NCI-H748 treated with DMSO at 0.1 percent for 48 hours (cell line): ENCODE results near the gene EVC.
"Not testable (repeated sequence)": the region's sequence is repeated elsewhere in the genome, so short reads cannot be mapped to it uniquely, and the experiment has no call there.

Experiments used
- DNase-seq: peaks from one replicate; lab custom pipeline; 2025; lab: John Stamatoyannopoulos, UW

The EVC gene

GRCh38 chr4:5708449-5709206 is 2.4 kb upstream of the EVC start, which contains the start of gene EVC2:
Gene EVC2, minus strand, starts transcription at chr4:5708559. Its CDS starts 46 bp downstream, at chr4:5708513.
- no peak for DNase-seq

- no peak for DNase-seq
Observed at GRCh38 chr4:5709207-5709575, 1.8 kb upstream of the EVC start.

GRCh38 chr4:5710065-5710960 is 688 bp upstream of the EVC start:
- DNase-seq = peak; percentile 4

GRCh38 chr4:5711479-5712184 is 631 bp downstream of the EVC start:
- no peak for DNase-seq

GRCh38 chr4:5712517-5712916 is 1.5 kb downstream of the EVC start:
- no peak for DNase-seq

GRCh38 chr4:5712931-5713330 is 1.9 kb downstream of the EVC start:
- no peak for DNase-seq

- no peak for DNase-seq
Observed at GRCh38 chr4:5713861-5714260, 2.9 kb downstream of the EVC start.

- no peak for DNase-seq
Observed at GRCh38 chr4:5715357-5715756, 4.4 kb downstream of the EVC start.

- no peak for DNase-seq
Observed at GRCh38 chr4:5716391-5716790, 5.4 kb downstream of the EVC start.

- no peak for DNase-seq
Observed at GRCh38 chr4:5717449-5718158, 6.6 kb downstream of the EVC start.

GRCh38 chr4:5718411-5718810 is 7.4 kb downstream of the EVC start:
- DNase-seq = no peak

GRCh38 chr4:5719350-5720055 is 8.5 kb downstream of the EVC start:
- DNase-seq = no peak

GRCh38 chr4:5720157-5720850 is 9.3 kb downstream of the EVC start:
- no peak for DNase-seq

GRCh38 chr4:5720980-5721379 is 10.0 kb downstream of the EVC start:
- DNase-seq = no peak

GRCh38 chr4:5721923-5722322 is 10.9 kb downstream of the EVC start:
- DNase-seq = no peak

- no peak for DNase-seq
Observed at GRCh38 chr4:5722328-5722727, 11.3 kb downstream of the EVC start.

GRCh38 chr4:5724377-5724776 is 13.4 kb downstream of the EVC start:
- DNase-seq = no peak

GRCh38 chr4:5728412-5728811 is 17.4 kb downstream of the EVC start:
- DNase-seq = not testable (repeated sequence)

GRCh38 chr4:5730436-5730835 is 19.4 kb downstream of the EVC start:
- no peak for DNase-seq
